LoVo (cell line): ENCODE results near the gene CASKIN1.
"Not testable (repeated sequence)": the region's sequence is repeated elsewhere in the genome, so short reads cannot be mapped to it uniquely, and the experiment has no call there.

Source experiments
- DNase-seq: peaks from one replicate; pipeline ENCODE4 v3.0.0-alpha.2; 2016; ENCODE audit warnings: low spot score

Gene CASKIN1

GRCh38 chr16:2135071-2135470 is 61.3 kb downstream of the CASKIN1 start:
- not testable (repeated sequence) for DNase-seq

GRCh38 chr16:2133797-2134196 is 62.6 kb downstream of the CASKIN1 start:
- DNase-seq, result not testable (repeated sequence)

- DNase-seq, result not testable (repeated sequence)
These were observed 66.4 kb downstream of the CASKIN1 start for GRCh38 chr16:2129890-2130447.

GRCh38 chr16:2129251-2129650 is 67.2 kb downstream of the CASKIN1 start:
- not testable (repeated sequence) for DNase-seq

GRCh38 chr16:2127630-2128280 is 68.7 kb downstream of the CASKIN1 start:
- peak; percentile 25 for DNase-seq
